ENCODE measurements around the gene GMDS. TPM values are rescaled to one million over a fixed set of nuclear protein-coding genes. Genes with fewer than 3 reads are reported as not detected.

Gene GMDS
- total and polyA plus RNA-seq, 2 donors (not counting 3 experiments of a cell fraction or from before 2014, with no cell fraction given): 9.8 to 23.5 TPM

- H3K4me3 ChIP-seq (replicated peaks in 1 of 3; ENCODE audit: insufficient read depth in 1 of 3, low read depth in 1 of 3, low read length in 3 of 3): no peak overlapping the region
- no peaks in the 10 kb centered on the region for H3K9me3 ChIP-seq (replicated peaks; ENCODE audit: control insufficient read depth, insufficient read depth, low read length)
- no peaks in the 10 kb centered on the region for H3K36me3 ChIP-seq (ENCODE audit: control insufficient read depth in 2 of 2, extremely low read depth in 1 of 2, insufficient read depth in 2 of 2, low read length in 2 of 2)
- H3K9me1 ChIP-seq (replicated peaks; ENCODE audit: control insufficient read depth, extremely low read depth, insufficient read depth, low read length): no peaks in the 10 kb centered on the region
- no peak overlapping the region for H2AFZ ChIP-seq (ENCODE audit: low read depth, low read length)
- H3K27me3 ChIP-seq (ENCODE audit: control insufficient read depth in 2 of 2, insufficient read depth in 2 of 2, low read length in 2 of 2): no peaks in the 10 kb centered on the region
- no peaks in the 10 kb centered on the region for H3K79me2 ChIP-seq (ENCODE audit: control insufficient read depth, insufficient read depth, low read length)
- H3K4me2 ChIP-seq (ENCODE audit: insufficient read depth, low read length): no peak overlapping the region
- dilution Hi-C loops (cut with MboI; ENCODE audit: extremely low pct_ligation_motif_present, low sequenced_read_pairs) (no loop called here), intact Hi-C loops (cut with micrococcal nuclease) (no loop called here)
- no peak for TF ChIP-seq EZH2 (IDR thresholded peaks at IDR 0.05; ENCODE audit: borderline replicate concordance, low read depth, low read length, severe bottlenecking)
- no peak for TF ChIP-seq POLR2AphosphoS5 (IDR thresholded peaks at IDR 0.05; ENCODE audit: insufficient read depth, low read depth, low read length)
- no peak for TF ChIP-seq GATA2 (IDR thresholded peaks at IDR 0.05; ENCODE audit: insufficient read depth, insufficient read length, low read depth, low read length)
- no peak for TF ChIP-seq FOS (IDR thresholded peaks at IDR 0.05; ENCODE audit: borderline replicate concordance, insufficient read depth, low read length)
- no peak for TF ChIP-seq MYC (IDR thresholded peaks at IDR 0.05; ENCODE audit: low read depth, low read length)
- TF ChIP-seq POLR2A (IDR thresholded peaks at IDR 0.05; ENCODE audit: low read depth, low read length): no peak
- no peak for TF ChIP-seq CTCF (IDR thresholded peaks at IDR 0.05; ENCODE audit: extremely low read depth in 1 of 2, insufficient read depth in 1 of 2, low read depth in 1 of 2, low read length in 2 of 2)
- no peak for TF ChIP-seq JUN (IDR thresholded peaks at IDR 0.05; ENCODE audit: borderline replicate concordance, insufficient read depth, insufficient read length, low read depth)
- no peak for TF ChIP-seq MAX (IDR thresholded peaks at IDR 0.05; ENCODE audit: insufficient read depth, insufficient read length)
- no peaks in the 10 kb centered on the region for H4K20me1 ChIP-seq (replicated peaks; ENCODE audit: control insufficient read depth, extremely low read depth, insufficient read depth, low read length)
- H3K4me1 ChIP-seq (ENCODE audit: control insufficient read depth, extremely low read depth, insufficient read depth, low read length): no peaks in the 10 kb centered on the region
- no peak overlapping the region for H3K27ac ChIP-seq (ENCODE audit: insufficient read depth, low read depth, low read length)
- CTCF ChIA-PET: no interaction called here
- DNase-seq (ENCODE audit: low read depth, low spot score) (no peak), FAIRE-seq (no peak)
- POLR2A ChIA-PET: no interaction called here
- no peak overlapping the region for H3K9ac ChIP-seq (replicated peaks; ENCODE audit: extremely low read depth, insufficient read depth, low read length)
- BruUV-seq (replicated peaks): no TSS peak
Measured at GRCh38 chr6:1705183-1705582, 540.2 kb downstream of the GMDS start.

All from endothelial cell of umbilical vein (primary cell).